ENCODE results near the gene CAVIN2.

DNA sequence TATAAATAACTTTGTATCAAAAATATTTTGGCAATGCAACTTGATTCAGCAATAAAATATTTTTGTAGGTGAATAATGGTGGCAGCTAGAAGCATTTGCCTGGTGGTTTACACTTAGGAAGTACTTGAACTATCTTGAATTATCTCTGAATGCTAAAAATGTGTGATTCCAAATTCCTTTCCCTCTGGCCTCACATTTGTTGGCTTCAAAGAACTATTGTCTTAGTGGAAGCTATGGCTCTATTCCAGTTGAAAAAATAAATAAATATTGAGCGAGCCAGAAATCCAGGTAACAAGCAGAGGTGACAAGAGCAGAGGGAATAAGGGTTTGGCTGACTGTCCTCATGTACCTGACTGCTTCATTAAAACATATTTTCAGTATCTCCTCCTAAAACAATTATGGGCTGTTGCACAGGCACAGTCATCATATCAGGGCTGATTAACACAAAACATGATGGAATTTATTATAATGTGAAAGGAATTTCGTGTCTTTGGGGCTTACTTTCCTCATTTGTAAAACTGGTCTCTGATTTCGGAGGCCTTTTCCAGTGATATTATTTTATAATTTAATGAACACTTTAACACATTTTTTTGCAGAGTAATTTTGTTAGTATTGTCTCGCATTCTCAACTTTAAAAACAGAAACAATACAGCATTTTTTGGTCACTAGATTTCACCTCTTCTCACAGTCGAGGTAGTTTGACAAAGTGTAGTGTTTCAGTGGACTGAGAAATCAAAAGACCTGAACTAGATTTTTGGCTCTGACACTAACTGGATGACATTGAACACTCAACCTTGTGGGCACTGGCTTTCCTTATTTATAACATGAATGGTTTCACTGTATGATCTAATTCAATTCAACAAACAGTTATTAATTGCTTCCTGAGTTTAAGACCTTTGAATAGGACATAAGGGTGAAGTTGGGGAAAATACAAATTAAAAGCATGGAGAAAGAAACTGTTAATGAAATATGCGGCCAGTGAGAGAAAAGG, 7.8 kb upstream of the CAVIN2 start:
- TF ChIP-seq POLR2A (IDR thresholded peaks at IDR 0.05) = no peak
- TF ChIP-seq, protein P1, sequence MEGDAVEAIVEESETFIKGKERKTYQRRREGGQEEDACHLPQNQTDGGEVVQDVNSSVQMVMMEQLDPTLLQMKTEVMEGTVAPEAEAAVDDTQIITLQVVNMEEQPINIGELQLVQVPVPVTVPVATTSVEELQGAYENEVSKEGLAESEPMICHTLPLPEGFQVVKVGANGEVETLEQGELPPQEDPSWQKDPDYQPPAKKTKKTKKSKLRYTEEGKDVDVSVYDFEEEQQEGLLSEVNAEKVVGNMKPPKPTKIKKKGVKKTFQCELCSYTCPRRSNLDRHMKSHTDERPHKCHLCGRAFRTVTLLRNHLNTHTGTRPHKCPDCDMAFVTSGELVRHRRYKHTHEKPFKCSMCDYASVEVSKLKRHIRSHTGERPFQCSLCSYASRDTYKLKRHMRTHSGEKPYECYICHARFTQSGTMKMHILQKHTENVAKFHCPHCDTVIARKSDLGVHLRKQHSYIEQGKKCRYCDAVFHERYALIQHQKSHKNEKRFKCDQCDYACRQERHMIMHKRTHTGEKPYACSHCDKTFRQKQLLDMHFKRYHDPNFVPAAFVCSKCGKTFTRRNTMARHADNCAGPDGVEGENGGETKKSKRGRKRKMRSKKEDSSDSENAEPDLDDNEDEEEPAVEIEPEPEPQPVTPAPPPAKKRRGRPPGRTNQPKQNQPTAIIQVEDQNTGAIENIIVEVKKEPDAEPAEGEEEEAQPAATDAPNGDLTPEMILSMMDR (IDR thresholded peaks at IDR 0.05) = no peak
